ENCODE measurements around the gene DOK3.

- TF ChIP-seq CTCF (IDR thresholded peaks at IDR 0.05) (no peak), POLR2A (IDR thresholded peaks at IDR 0.05) (no peak)
These were observed 53.0 kb downstream of the DOK3 start for GRCh38 chr5:177456591-177456964.
